HepG2 (cell line): ENCODE measurements around the gene VIPR1. TPM values are rescaled to one million over a fixed set of nuclear protein-coding genes. Genes with fewer than 3 reads are reported as not detected.

ENCODE experiments used
- ARID2 ChIP-seq: sonication (generic); formaldehyde crosslinking; IDR thresholded peaks from 2 replicates; pipeline ENCODE4 v1.8.1; 2022; ENCODE audit warnings: mild to moderate bottlenecking, missing genetic modification reagents, borderline replicate concordance
- MED1 ChIP-seq: sonication (generic); formaldehyde crosslinking; IDR thresholded peaks from 2 replicates; pipeline ENCODE4 v1.4.0; 2020; ENCODE audit warnings: missing genetic modification reagents
- MED8 ChIP-seq: sonication (generic); formaldehyde crosslinking; IDR thresholded peaks from 2 replicates; pipeline ENCODE4 v1.8.1; 2023; ENCODE audit warnings: mild to moderate bottlenecking, missing genetic modification reagents; ENCODE audit not compliant: insufficient replicate concordance
- TARDBP ChIP-seq: sonication (generic); formaldehyde crosslinking; IDR thresholded peaks from 2 replicates; pipeline ENCODE4 v1.8.0; 2022; ENCODE audit warnings: mild to moderate bottlenecking, missing genetic modification reagents
- polyA plus RNA-seq, 8 experiments: library from polyadenylated mRNA; depleted of rRNA in 3 of 8; stranded (reverse) in 7 of 8; unstranded in 1 of 8; fragments of >200 nt; fragmentation: Illumina TruSeq in 4 of 8; extraction: Trizol in 4 of 8; gene quantifications; 2 replicates each; pipeline versions ENCODE4 v1.2.1 to v1.2.3, GENCODE V29; 2011 to 2016; ENCODE audit warnings: low read depth in 4 of 8, missing spikeins in 1 of 8, mixed read lengths in 1 of 8; ENCODE audit not compliant: insufficient read depth in 1 of 8
- small RNA-seq, 3 experiments: library from RNA; depleted of rRNA; stranded (forward); fragments of <200 nt; gene quantifications; one replicate each; pipeline ENCODE3, GENCODE V24; 2012; ENCODE audit warnings: low read depth in 2 of 3, low replicate concordance in 1 of 3; ENCODE audit not compliant: insufficient read length in 3 of 3, insufficient read depth in 2 of 3
- total RNA-seq, 5 experiments: library from RNA; depleted of rRNA; stranded (reverse); fragments of >200 nt; fragmentation: Illumina TruSeq; extraction: Trizol; gene quantifications; 2 replicates each; pipeline ENCODE4 v1.2.3, GENCODE V29; 2016; ENCODE audit warnings: low read depth in 1 of 5
- TF ChIP-seq, protein P1 (sequence below): sonication (generic); formaldehyde crosslinking; conservative IDR thresholded peaks from 2 replicates; pipeline ENCODE4 v1.5.0; 2020; ENCODE audit warnings: missing genetic modification reagents
- TF ChIP-seq, protein P2 (sequence below): sonication (generic); formaldehyde crosslinking; IDR thresholded peaks from 2 replicates; pipeline ENCODE4 v1.4.0; 2020; ENCODE audit warnings: low read depth, missing genetic modification reagents
- TF ChIP-seq, protein P3 (sequence below): sonication (generic); formaldehyde crosslinking; IDR thresholded peaks from 2 replicates; pipeline ENCODE4 v1.4.0; 2020; ENCODE audit warnings: missing genetic modification reagents

VIPR1 gene
- total and polyA plus RNA-seq, 2 of the 13 experiments (the other 11 are each of a cell fraction or from before 2014, with no cell fraction given), result 0.04 to 0.11 TPM

DNA sequence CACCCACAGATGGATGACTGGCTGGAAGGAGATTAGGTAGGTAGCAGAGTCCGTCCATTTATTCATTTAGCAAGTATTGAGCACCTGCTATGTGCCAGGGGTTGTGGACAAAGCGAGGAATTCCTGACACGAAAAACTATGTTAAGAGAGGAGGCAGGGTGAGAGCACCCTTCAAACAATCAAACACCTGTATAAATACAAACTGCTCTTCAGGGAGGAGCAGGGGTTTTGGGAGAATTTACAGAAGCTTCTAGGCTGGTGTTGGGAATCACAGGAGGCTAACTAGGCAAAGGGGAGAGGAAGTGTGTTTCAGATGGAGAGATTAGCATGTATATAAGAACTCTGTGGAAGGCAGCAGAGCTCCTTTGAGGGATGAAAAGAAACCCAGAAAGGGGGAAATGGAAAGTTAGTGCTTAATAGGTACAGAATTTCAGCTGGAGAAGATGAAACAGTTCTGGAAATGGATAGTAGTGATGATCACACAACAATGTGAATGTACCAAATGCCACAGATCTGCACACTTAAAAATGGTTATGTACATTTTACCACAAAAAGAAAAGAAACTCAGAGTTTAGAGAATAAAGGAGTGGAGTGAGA, 80.1 kb downstream of the VIPR1 start (continued):
- TF ChIP-seq, protein P1, sequence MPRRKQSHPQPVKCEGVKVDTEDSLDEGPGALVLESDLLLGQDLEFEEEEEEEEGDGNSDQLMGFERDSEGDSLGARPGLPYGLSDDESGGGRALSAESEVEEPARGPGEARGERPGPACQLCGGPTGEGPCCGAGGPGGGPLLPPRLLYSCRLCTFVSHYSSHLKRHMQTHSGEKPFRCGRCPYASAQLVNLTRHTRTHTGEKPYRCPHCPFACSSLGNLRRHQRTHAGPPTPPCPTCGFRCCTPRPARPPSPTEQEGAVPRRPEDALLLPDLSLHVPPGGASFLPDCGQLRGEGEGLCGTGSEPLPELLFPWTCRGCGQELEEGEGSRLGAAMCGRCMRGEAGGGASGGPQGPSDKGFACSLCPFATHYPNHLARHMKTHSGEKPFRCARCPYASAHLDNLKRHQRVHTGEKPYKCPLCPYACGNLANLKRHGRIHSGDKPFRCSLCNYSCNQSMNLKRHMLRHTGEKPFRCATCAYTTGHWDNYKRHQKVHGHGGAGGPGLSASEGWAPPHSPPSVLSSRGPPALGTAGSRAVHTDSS (CRISPR knock-in tag), result no peak
- TF ChIP-seq, protein P2, sequence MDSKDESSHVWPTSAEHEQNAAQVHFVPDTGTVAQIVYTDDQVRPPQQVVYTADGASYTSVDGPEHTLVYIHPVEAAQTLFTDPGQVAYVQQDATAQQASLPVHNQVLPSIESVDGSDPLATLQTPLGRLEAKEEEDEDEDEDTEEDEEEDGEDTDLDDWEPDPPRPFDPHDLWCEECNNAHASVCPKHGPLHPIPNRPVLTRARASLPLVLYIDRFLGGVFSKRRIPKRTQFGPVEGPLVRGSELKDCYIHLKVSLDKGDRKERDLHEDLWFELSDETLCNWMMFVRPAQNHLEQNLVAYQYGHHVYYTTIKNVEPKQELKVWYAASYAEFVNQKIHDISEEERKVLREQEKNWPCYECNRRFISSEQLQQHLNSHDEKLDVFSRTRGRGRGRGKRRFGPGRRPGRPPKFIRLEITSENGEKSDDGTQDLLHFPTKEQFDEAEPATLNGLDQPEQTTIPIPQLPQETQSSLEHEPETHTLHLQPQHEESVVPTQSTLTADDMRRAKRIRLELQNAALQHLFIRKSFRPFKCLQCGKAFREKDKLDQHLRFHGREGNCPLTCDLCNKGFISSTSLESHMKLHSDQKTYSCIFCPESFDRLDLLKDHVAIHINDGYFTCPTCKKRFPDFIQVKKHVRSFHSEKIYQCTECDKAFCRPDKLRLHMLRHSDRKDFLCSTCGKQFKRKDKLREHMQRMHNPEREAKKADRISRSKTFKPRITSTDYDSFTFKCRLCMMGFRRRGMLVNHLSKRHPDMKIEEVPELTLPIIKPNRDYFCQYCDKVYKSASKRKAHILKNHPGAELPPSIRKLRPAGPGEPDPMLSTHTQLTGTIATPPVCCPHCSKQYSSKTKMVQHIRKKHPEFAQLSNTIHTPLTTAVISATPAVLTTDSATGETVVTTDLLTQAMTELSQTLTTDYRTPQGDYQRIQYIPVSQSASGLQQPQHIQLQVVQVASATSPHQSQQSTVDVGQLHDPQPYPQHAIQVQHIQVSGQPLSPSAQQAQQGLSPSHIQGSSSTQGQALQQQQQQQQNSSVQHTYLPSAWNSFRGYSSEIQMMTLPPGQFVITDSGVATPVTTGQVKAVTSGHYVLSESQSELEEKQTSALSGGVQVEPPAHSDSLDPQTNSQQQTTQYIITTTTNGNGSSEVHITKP (CRISPR knock-in tag), result no peak
- TF ChIP-seq MED8 (CRISPR knock-in tag), result peak; percentile 6
- TF ChIP-seq TARDBP (CRISPR knock-in tag), result no peak
- no peak for TF ChIP-seq MED1 (CRISPR knock-in tag)
- TF ChIP-seq, protein P3, sequence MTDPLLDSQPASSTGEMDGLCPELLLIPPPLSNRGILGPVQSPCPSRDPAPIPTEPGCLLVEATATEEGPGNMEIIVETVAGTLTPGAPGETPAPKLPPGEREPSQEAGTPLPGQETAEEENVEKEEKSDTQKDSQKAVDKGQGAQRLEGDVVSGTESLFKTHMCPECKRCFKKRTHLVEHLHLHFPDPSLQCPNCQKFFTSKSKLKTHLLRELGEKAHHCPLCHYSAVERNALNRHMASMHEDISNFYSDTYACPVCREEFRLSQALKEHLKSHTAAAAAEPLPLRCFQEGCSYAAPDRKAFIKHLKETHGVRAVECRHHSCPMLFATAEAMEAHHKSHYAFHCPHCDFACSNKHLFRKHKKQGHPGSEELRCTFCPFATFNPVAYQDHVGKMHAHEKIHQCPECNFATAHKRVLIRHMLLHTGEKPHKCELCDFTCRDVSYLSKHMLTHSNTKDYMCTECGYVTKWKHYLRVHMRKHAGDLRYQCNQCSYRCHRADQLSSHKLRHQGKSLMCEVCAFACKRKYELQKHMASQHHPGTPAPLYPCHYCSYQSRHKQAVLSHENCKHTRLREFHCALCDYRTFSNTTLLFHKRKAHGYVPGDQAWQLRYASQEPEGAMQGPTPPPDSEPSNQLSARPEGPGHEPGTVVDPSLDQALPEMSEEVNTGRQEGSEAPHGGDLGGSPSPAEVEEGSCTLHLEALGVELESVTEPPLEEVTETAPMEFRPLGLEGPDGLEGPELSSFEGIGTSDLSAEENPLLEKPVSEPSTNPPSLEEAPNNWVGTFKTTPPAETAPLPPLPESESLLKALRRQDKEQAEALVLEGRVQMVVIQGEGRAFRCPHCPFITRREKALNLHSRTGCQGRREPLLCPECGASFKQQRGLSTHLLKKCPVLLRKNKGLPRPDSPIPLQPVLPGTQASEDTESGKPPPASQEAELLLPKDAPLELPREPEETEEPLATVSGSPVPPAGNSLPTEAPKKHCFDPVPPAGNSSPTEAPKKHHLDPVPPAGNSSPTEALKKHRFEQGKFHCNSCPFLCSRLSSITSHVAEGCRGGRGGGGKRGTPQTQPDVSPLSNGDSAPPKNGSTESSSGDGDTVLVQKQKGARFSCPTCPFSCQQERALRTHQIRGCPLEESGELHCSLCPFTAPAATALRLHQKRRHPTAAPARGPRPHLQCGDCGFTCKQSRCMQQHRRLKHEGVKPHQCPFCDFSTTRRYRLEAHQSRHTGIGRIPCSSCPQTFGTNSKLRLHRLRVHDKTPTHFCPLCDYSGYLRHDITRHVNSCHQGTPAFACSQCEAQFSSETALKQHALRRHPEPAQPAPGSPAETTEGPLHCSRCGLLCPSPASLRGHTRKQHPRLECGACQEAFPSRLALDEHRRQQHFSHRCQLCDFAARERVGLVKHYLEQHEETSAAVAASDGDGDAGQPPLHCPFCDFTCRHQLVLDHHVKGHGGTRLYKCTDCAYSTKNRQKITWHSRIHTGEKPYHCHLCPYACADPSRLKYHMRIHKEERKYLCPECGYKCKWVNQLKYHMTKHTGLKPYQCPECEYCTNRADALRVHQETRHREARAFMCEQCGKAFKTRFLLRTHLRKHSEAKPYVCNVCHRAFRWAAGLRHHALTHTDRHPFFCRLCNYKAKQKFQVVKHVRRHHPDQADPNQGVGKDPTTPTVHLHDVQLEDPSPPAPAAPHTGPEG (CRISPR knock-in tag), result no peak
- 0 out of 2 replicates have a peak, but pooled peaks have one; percentile 8 for TF ChIP-seq ARID2 (CRISPR knock-in tag)

Small RNA genes lying within 50 kb of the gene (small RNA-seq; reads per million reads assigned to genes)
- 0 reads per million in 3 experiments for gene AC092047.1

Other genes with a start within 250 kb of the VIPR1 start
- not detected in 2 replicates for gene CCK, start 236.5 kb upstream of the VIPR1 start, total RNA-seq (2016; rRNA removed; fragmentation: Illumina TruSeq; extraction: Trizol)
- not detected in 2 replicates for gene CCK, start 236.5 kb upstream of the VIPR1 start, polyA plus RNA-seq (2011; rRNA removed)
- not detected in 2 replicates for gene LYZL4, start 92.0 kb upstream of the VIPR1 start, total RNA-seq (2016; rRNA removed; fragmentation: Illumina TruSeq; extraction: Trizol)
- gene LYZL4, start 92.0 kb upstream of the VIPR1 start, polyA plus RNA-seq (2011; rRNA removed), result not detected in 2 replicates
- 38.4 and 40.0 TPM in 2 replicates for gene SEC22C, start 79.3 kb downstream of the VIPR1 start, total RNA-seq (2016; rRNA removed; fragmentation: Illumina TruSeq; extraction: Trizol)
- 20.0 and 21.9 TPM in 2 replicates for gene SEC22C, start 79.3 kb downstream of the VIPR1 start, polyA plus RNA-seq (2011; rRNA removed)
- gene SS18L2, start 88.2 kb downstream of the VIPR1 start, total RNA-seq (2016; rRNA removed; fragmentation: Illumina TruSeq; extraction: Trizol), result 53.1 and 79.3 TPM in 2 replicates
- 31.1 and 38.7 TPM in 2 replicates for gene SS18L2, start 88.2 kb downstream of the VIPR1 start, polyA plus RNA-seq (2011; rRNA removed)
- gene NKTR, start 98.0 kb downstream of the VIPR1 start, total RNA-seq (2016; rRNA removed; fragmentation: Illumina TruSeq; extraction: Trizol), result 24.9 and 59.6 TPM in 2 replicates
- gene NKTR, start 98.0 kb downstream of the VIPR1 start, polyA plus RNA-seq (2011; rRNA removed), result 35.0 and 41.3 TPM in 2 replicates
- 1.4 and 3.1 TPM in 2 replicates for gene ZBTB47, start 151.1 kb downstream of the VIPR1 start, total RNA-seq (2016; rRNA removed; fragmentation: Illumina TruSeq; extraction: Trizol)
- 1.5 and 2.4 TPM in 2 replicates for gene ZBTB47, start 151.1 kb downstream of the VIPR1 start, polyA plus RNA-seq (2011; rRNA removed)
- not detected in 2 replicates for gene KLHL40, start 182.9 kb downstream of the VIPR1 start, total RNA-seq (2016; rRNA removed; fragmentation: Illumina TruSeq; extraction: Trizol)
- not detected in 2 replicates for gene KLHL40, start 182.9 kb downstream of the VIPR1 start, polyA plus RNA-seq (2011; rRNA removed)
- gene HHATL, start 200.2 kb downstream of the VIPR1 start, total RNA-seq (2016; rRNA removed; fragmentation: Illumina TruSeq; extraction: Trizol), result not detected in 2 replicates
- gene HHATL, start 200.2 kb downstream of the VIPR1 start, polyA plus RNA-seq (2011; rRNA removed), result 0.04 and 0.26 TPM in 2 replicates